ENCODE data around the gene KRTDAP.

- TF ChIP-seq POLR2A (IDR thresholded peaks at IDR 0.05; ENCODE audit: low read depth, low read length) (no peak), CTCF (IDR thresholded peaks at IDR 0.05; ENCODE audit: extremely low read depth in 1 of 2, insufficient read depth in 1 of 2, low read depth in 1 of 2, low read length in 2 of 2) (no peak), POLR2AphosphoS5 (IDR thresholded peaks at IDR 0.05; ENCODE audit: insufficient read depth, low read depth, low read length) (no peak)
Observed at GRCh38 chr19:35478794-35479677, 11.2 kb downstream of the KRTDAP start.
